Neural crest cell (in vitro differentiated cells): ENCODE measurements around the gene MTFR1L. TPM values are rescaled to one million over a fixed set of nuclear protein-coding genes. Genes with fewer than 3 reads are reported as not detected.
A peak's percentile ranks its signal among the peaks of the same experiment; 100 is the strongest.

Experiments
- DNase-seq: peaks from one replicate; pipeline ENCODE4 v3.0.0; 2021; ENCODE audit warnings: low read depth, mixed read lengths, low spot score
- H3K27ac Mint-ChIP-seq: one replicate; pipeline ENCODE4 v1.8.0; 2021; ENCODE audit warnings: mild to moderate bottlenecking, mixed read lengths; ENCODE audit not compliant: unreplicated experiment
- H3K27me3 Mint-ChIP-seq: 2 replicates; pipeline ENCODE4 v1.8.0; 2021; ENCODE audit warnings: low read depth, mild to moderate bottlenecking, mixed read lengths
- H3K36me3 Mint-ChIP-seq: 2 replicates; pipeline ENCODE4 v1.8.0; 2021; ENCODE audit warnings: low read depth, mild to moderate bottlenecking, mixed read lengths
- H3K4me1 Mint-ChIP-seq: 2 replicates; pipeline ENCODE4 v1.8.0; 2021; ENCODE audit warnings: mixed read lengths
- H3K4me3 Mint-ChIP-seq: one replicate; pipeline ENCODE4 v1.8.0; 2021; ENCODE audit warnings: mild to moderate bottlenecking, mixed read lengths
- H3K9me3 Mint-ChIP-seq: 2 replicates; pipeline ENCODE4 v1.8.0; 2021; ENCODE audit warnings: mixed read lengths
- CTCF ChIP-seq: fragments of 200-600 bp; sonication (generic); conservative IDR thresholded peaks from 2 replicates; pipeline ENCODE4 v1.5.0; 2021; ENCODE audit warnings: antibody characterized with exemption, mild to moderate bottlenecking
- total RNA-seq: library from RNA; stranded (reverse); gene quantifications from 2 replicates; pipeline ENCODE4 v1.2.1, GENCODE V29; 2021

The MTFR1L gene
- total RNA-seq, 1 donor from 2014 or later, result 68.6 TPM

GRCh38 chr1:25874635-25875153, 54.9 kb downstream of the MTFR1L start:
- no peak for TF ChIP-seq CTCF
- no peak overlapping the region for H3K27ac Mint-ChIP-seq

GRCh38 chr1:25875154-25875855, 55.6 kb downstream of the MTFR1L start, which contains the start of gene PAQR7:
PAQR7 (minus strand) TSS chr1:25875708; CDS start chr1:25863839, 11,869 bp downstream.
- Mint-ChIP-seq H3K9me3 (no peaks in the 10 kb centered on the region), H3K27me3 (peaks cover 3% of the 10 kb centered on the region), H3K4me3 (peak within 1 kb of the TSS; percentile 90), H3K27ac (no peak within 1 kb of the TSS), H3K4me1 (peaks cover 15% of the 10 kb centered on the region), H3K36me3 (no peaks in the 10 kb centered on the region)
- DNase-seq, result peak; percentile 56
- no peak for TF ChIP-seq CTCF

More at GRCh38 chr1:25874635-25875153, 54.9 kb downstream of the MTFR1L start:
- no peaks in the 10 kb centered on the region for H3K9me3 Mint-ChIP-seq
- H3K4me3 Mint-ChIP-seq, result peak overlapping the region; percentile 90
- peaks cover 3% of the 10 kb centered on the region for H3K27me3 Mint-ChIP-seq
- DNase-seq, result no peak
- no peaks in the 10 kb centered on the region for H3K36me3 Mint-ChIP-seq
- peaks cover 12% of the 10 kb centered on the region for H3K4me1 Mint-ChIP-seq

- no peak overlapping the region for H3K27ac Mint-ChIP-seq
- peak overlapping the region; percentile 82 for H3K4me3 Mint-ChIP-seq
- TF ChIP-seq CTCF, result no peak
- no peaks in the 10 kb centered on the region for H3K9me3 Mint-ChIP-seq
- DNase-seq, result peak; percentile 58
- no peaks in the 10 kb centered on the region for H3K36me3 Mint-ChIP-seq
- H3K4me1 Mint-ChIP-seq, result peaks cover 16% of the 10 kb centered on the region
- H3K27me3 Mint-ChIP-seq, result peaks cover 3% of the 10 kb centered on the region
Observed at GRCh38 chr1:25875856-25876692, 56.3 kb downstream of the MTFR1L start.

GRCh38 chr1:25876693-25877077, 56.9 kb downstream of the MTFR1L start:
- H3K27ac Mint-ChIP-seq, result no peak overlapping the region

More at GRCh38 chr1:25876693-25877077, 56.9 kb downstream of the MTFR1L start:
- Mint-ChIP-seq H3K27me3 (peaks cover 3% of the 10 kb centered on the region), H3K9me3 (no peaks in the 10 kb centered on the region), H3K4me1 (peaks cover 16% of the 10 kb centered on the region), H3K4me3 (peak overlapping the region; percentile 82), H3K36me3 (no peaks in the 10 kb centered on the region)
- no peak for TF ChIP-seq CTCF
- no peak for DNase-seq
